Subcutaneous abdominal adipose tissue (tissue), 5 donors: ENCODE data around the gene BLOC1S4.

Experiments
- H3K27ac ChIP-seq: one replicate; pipeline ENCODE4 v1.7.0; 2013; ENCODE audit warnings: low read depth, mild to moderate bottlenecking, inconsistent platforms, low read length, moderate library complexity
- H3K27me3 ChIP-seq, 5 donors: one replicate each; pipeline ENCODE4 v1.7.0; 2013; ENCODE audit warnings: low read length in 5 of 5, inconsistent platforms in 1 of 5; ENCODE audit not compliant: control insufficient read depth in 5 of 5, insufficient read depth in 4 of 5
- H3K36me3 ChIP-seq, 5 donors: one replicate each; pipeline ENCODE4 v1.7.0; 2013; ENCODE audit warnings: low read length in 5 of 5; ENCODE audit not compliant: control insufficient read depth in 5 of 5, insufficient read depth in 5 of 5
- H3K4me1 ChIP-seq, 5 donors: one replicate each; pipeline ENCODE4 v1.7.0; 2013; ENCODE audit warnings: low read length in 5 of 5, mild to moderate bottlenecking in 3 of 5, moderate library complexity in 1 of 5; ENCODE audit not compliant: control insufficient read depth in 5 of 5, insufficient read depth in 5 of 5
- H3K4me3 ChIP-seq, 5 donors: one replicate each; pipeline ENCODE4 v1.7.0; 2013; ENCODE audit warnings: low read length in 5 of 5, low read depth in 1 of 5
- H3K9ac ChIP-seq, 5 donors: one replicate each; pipeline ENCODE4 v1.7.0; 2013; ENCODE audit warnings: low read length in 5 of 5, mild to moderate bottlenecking in 4 of 5, moderate library complexity in 3 of 5
- H3K9me3 ChIP-seq, 5 donors: one replicate each; pipeline ENCODE4 v1.7.0; 2013; ENCODE audit warnings: low read length in 5 of 5; ENCODE audit not compliant: control insufficient read depth in 5 of 5
- donor health status: healthy.
- donor health status: healthy.
- donor health status: healthy.
- donor health status: healthy.
- donor health status: healthy.

BLOC1S4 gene

GRCh38 chr4:6676722-6677558, 39.0 kb upstream of the BLOC1S4 start:
- Histone ChIP-seq H3K27me3 (no peaks in the 10 kb centered on the region), H3K36me3 (peaks cover 0 to 15% (median 0%) of the 10 kb centered on the region in 5 donors), H3K4me1 (peaks cover 12 to 38% (median 29%) of the 10 kb centered on the region in 5 donors), H3K27ac (no peak overlapping the region), H3K9ac (peak overlapping the region in 2 of 5 donors; percentile 23 to 48), H3K9me3 (peaks cover 0 to 5% (median 0%) of the 10 kb centered on the region in 5 donors), H3K4me3 (no peak overlapping the region)

- no peak overlapping the region for H3K9ac ChIP-seq
- H3K36me3 ChIP-seq, result peaks cover 0 to 15% (median 0%) of the 10 kb centered on the region in 5 donors
- no peak overlapping the region for H3K27ac ChIP-seq
- H3K4me1 ChIP-seq, result peaks cover 4 to 19% (median 14%) of the 10 kb centered on the region in 5 donors
- H3K9me3 ChIP-seq, result peaks cover 0 to 5% (median 0%) of the 10 kb centered on the region in 5 donors
- no peak overlapping the region for H3K4me3 ChIP-seq
- H3K27me3 ChIP-seq, result peaks cover 0 to 3% (median 0%) of the 10 kb centered on the region in 5 donors
Observed at GRCh38 chr4:6680372-6681034, 35.5 kb upstream of the BLOC1S4 start.

- H3K4me3 ChIP-seq, result no peak overlapping the region
Observed at GRCh38 chr4:6681191-6681590, 34.8 kb upstream of the BLOC1S4 start.

GRCh38 chr4:6682862-6683590, 32.9 kb upstream of the BLOC1S4 start:
- Histone ChIP-seq H3K4me3 (no peak overlapping the region), H3K27ac (no peak overlapping the region), H3K27me3 (peaks cover 0 to 3% (median 0%) of the 10 kb centered on the region in 5 donors), H3K36me3 (peaks cover 0 to 8% (median 0%) of the 10 kb centered on the region in 5 donors), H3K4me1 (no peaks in the 10 kb centered on the region), H3K9me3 (peaks cover 0 to 5% (median 0%) of the 10 kb centered on the region in 5 donors), H3K9ac (no peak overlapping the region)

More at GRCh38 chr4:6681191-6681590, 34.8 kb upstream of the BLOC1S4 start:
- H3K4me1 ChIP-seq, result peaks cover 1 to 12% (median 8%) of the 10 kb centered on the region in 5 donors
- H3K36me3 ChIP-seq, result peaks cover 0 to 9% (median 0%) of the 10 kb centered on the region in 5 donors
- H3K27me3 ChIP-seq, result peaks cover 0 to 3% (median 0%) of the 10 kb centered on the region in 5 donors
- H3K27ac ChIP-seq, result no peak overlapping the region
- no peak overlapping the region for H3K9ac ChIP-seq
- H3K9me3 ChIP-seq, result peaks cover 0 to 5% (median 0%) of the 10 kb centered on the region in 5 donors

GRCh38 chr4:6684656-6685055, 31.3 kb upstream of the BLOC1S4 start:
- no peak overlapping the region for H3K27ac ChIP-seq
- no peak overlapping the region for H3K4me3 ChIP-seq
- peaks cover 0 to 14% (median 8%) of the 10 kb centered on the region in 5 donors for H3K4me1 ChIP-seq
- peaks cover 0 to 3% (median 0%) of the 10 kb centered on the region in 5 donors for H3K36me3 ChIP-seq
- peaks cover 0 to 5% (median 0%) of the 10 kb centered on the region in 5 donors for H3K27me3 ChIP-seq
- no peak overlapping the region for H3K9ac ChIP-seq
- peaks cover 0 to 5% (median 0%) of the 10 kb centered on the region in 5 donors for H3K9me3 ChIP-seq

GRCh38 chr4:6686104-6686787, 29.7 kb upstream of the BLOC1S4 start:
- Histone ChIP-seq H3K27ac (no peak overlapping the region), H3K9ac (no peak overlapping the region), H3K4me3 (no peak overlapping the region), H3K36me3 (no peaks in the 10 kb centered on the region), H3K4me1 (peaks cover 0 to 14% (median 8%) of the 10 kb centered on the region in 5 donors), H3K9me3 (no peaks in the 10 kb centered on the region), H3K27me3 (peaks cover 0 to 7% (median 4%) of the 10 kb centered on the region in 5 donors)

- H3K4me1 ChIP-seq, result peaks cover 0 to 14% (median 8%) of the 10 kb centered on the region in 5 donors
- H3K36me3 ChIP-seq, result no peaks in the 10 kb centered on the region
- no peaks in the 10 kb centered on the region for H3K9me3 ChIP-seq
- H3K27ac ChIP-seq, result no peak overlapping the region
- peaks cover 0 to 7% (median 4%) of the 10 kb centered on the region in 5 donors for H3K27me3 ChIP-seq
- no peak overlapping the region for H3K4me3 ChIP-seq
- no peak overlapping the region for H3K9ac ChIP-seq
Observed at GRCh38 chr4:6687947-6688878, 27.8 kb upstream of the BLOC1S4 start.

- Histone ChIP-seq H3K4me1 (peaks cover 0 to 14% (median 8%) of the 10 kb centered on the region in 5 donors), H3K9me3 (no peaks in the 10 kb centered on the region), H3K36me3 (no peaks in the 10 kb centered on the region), H3K9ac (no peak overlapping the region), H3K27me3 (peaks cover 0 to 7% (median 4%) of the 10 kb centered on the region in 5 donors), H3K27ac (no peak overlapping the region), H3K4me3 (peak overlapping the region in 1 of 5 donors; percentile 29)
Observed at GRCh38 chr4:6688879-6689505, 27.0 kb upstream of the BLOC1S4 start.
